HEK293 (cell line): Measurements from ENCODE around the gene SCAMP2.

ENCODE experiments used
- CTCF ChIA-PET: fragments of 350-600 bp; formaldehyde crosslinking; extraction: SDS; loops from one replicate; lab custom pipeline; 2021; ENCODE audit warnings: antibody characterized with exemption; lab: Yijun Ruan, JAX
- POLR2A ChIA-PET: fragments of 300-600 bp; formaldehyde crosslinking; extraction: SDS; loops from one replicate; lab custom pipeline; 2020; ENCODE audit warnings: antibody characterized with exemption, inconsistent platforms; lab: Yijun Ruan, JAX
- H3K27ac ChIP-seq: fragments of 200-500 bp; sonication (Bioruptor generic); 2 replicates; pipeline ENCODE4 v1.5.1; 2014; ENCODE audit warnings: low read depth, low read length, control low read depth, inconsistent platforms; ENCODE audit errors: extremely low read depth
- H3K36me3 ChIP-seq, 2 experiments: fragments of 200-500 bp in 1 of 2; sonication (Bioruptor generic) in 1 of 2; 1 replicate in 1 of 2; 2 replicates in 1 of 2; pipeline ENCODE4 v1.5.1; 2014 to 2017; ENCODE audit warnings: inconsistent platforms in 2 of 2, low read length in 2 of 2; ENCODE audit not compliant: control insufficient read depth in 2 of 2, insufficient read depth in 1 of 2
- H3K4me1 ChIP-seq: fragments of 200-500 bp; sonication (Bioruptor generic); 2 replicates; pipeline ENCODE4 v1.5.1; 2014; ENCODE audit warnings: mild to moderate bottlenecking, low read length, inconsistent platforms; ENCODE audit not compliant: control insufficient read depth, insufficient read depth
- H3K4me3 ChIP-seq: 2 replicates; pipeline ENCODE4 v1.5.1; 2011; ENCODE audit warnings: low read depth, mild to moderate bottlenecking, control low read depth, low read length, moderate library complexity
- H3K9me3 ChIP-seq: fragments of 200-500 bp; sonication (Bioruptor generic); 2 replicates; pipeline ENCODE4 v1.5.1; 2014; ENCODE audit warnings: low read depth, low read length, inconsistent platforms; ENCODE audit not compliant: control insufficient read depth, insufficient read depth
- GLI4 ChIP-seq: fragments of 450-650 bp; formaldehyde crosslinking; IDR thresholded peaks from 2 replicates; pipeline ENCODE4 v1.5.1; 2016; ENCODE audit warnings: missing biosample characterization, missing genetic modification characterization
- GLIS1 ChIP-seq: fragments of 450-650 bp; formaldehyde crosslinking; IDR thresholded peaks from 2 replicates; pipeline ENCODE4 v1.5.1; 2016; ENCODE audit warnings: missing biosample characterization, missing genetic modification characterization
- GLIS2 ChIP-seq: fragments of 450-650 bp; formaldehyde crosslinking; IDR thresholded peaks from 2 replicates; pipeline ENCODE4 v1.5.1; 2016; ENCODE audit warnings: missing biosample characterization, missing genetic modification characterization
- KLF1 ChIP-seq: fragments of 450-650 bp; formaldehyde crosslinking; IDR thresholded peaks from 2 replicates; pipeline ENCODE4 v1.5.1; 2016; ENCODE audit warnings: missing biosample characterization, missing genetic modification characterization
- KLF9 ChIP-seq: fragments of 450-650 bp; formaldehyde crosslinking; IDR thresholded peaks from 2 replicates; pipeline ENCODE4 v1.5.1; 2016; ENCODE audit warnings: missing biosample characterization, missing genetic modification characterization, low read depth
- SP2 ChIP-seq: fragments of 450-650 bp; formaldehyde crosslinking; IDR thresholded peaks from 2 replicates; pipeline ENCODE4 v1.5.1; 2016; ENCODE audit warnings: missing biosample characterization, missing genetic modification characterization
- TRIM28 ChIP-seq: IDR thresholded peaks from 2 replicates; pipeline ENCODE4 v1.6.1; 2011; ENCODE audit warnings: low read length, control low read depth, borderline replicate concordance
- ZBTB1 ChIP-seq: fragments of 450-650 bp; formaldehyde crosslinking; IDR thresholded peaks from 2 replicates; pipeline ENCODE4 v1.5.1; 2016; ENCODE audit warnings: missing biosample characterization, missing genetic modification characterization
- ZBTB11 ChIP-seq: fragments of 450-650 bp; formaldehyde crosslinking; conservative IDR thresholded peaks from 2 replicates; pipeline ENCODE4 v1.5.1; 2016; ENCODE audit warnings: low read depth, missing biosample characterization, missing genetic modification characterization
- ZBTB48 ChIP-seq: fragments of 450-650 bp; formaldehyde crosslinking; IDR thresholded peaks from 2 replicates; pipeline ENCODE4 v1.5.1; 2016; ENCODE audit warnings: missing biosample characterization, missing genetic modification characterization
- ZBTB8A ChIP-seq: fragments of 450-650 bp; formaldehyde crosslinking; IDR thresholded peaks from 2 replicates; pipeline ENCODE4 v1.5.1; 2016; ENCODE audit warnings: missing biosample characterization, missing genetic modification characterization
- ZFHX2 ChIP-seq: fragments of 450-650 bp; formaldehyde crosslinking; conservative IDR thresholded peaks from 2 replicates; pipeline ENCODE4 v1.5.1; 2016; ENCODE audit warnings: missing biosample characterization, missing genetic modification characterization
- ZIC2 ChIP-seq: fragments of 450-650 bp; formaldehyde crosslinking; IDR thresholded peaks from 2 replicates; pipeline ENCODE4 v1.5.1; 2016; ENCODE audit warnings: missing biosample characterization, missing genetic modification characterization
- ZNF112 ChIP-seq: fragments of 450-650 bp; formaldehyde crosslinking; IDR thresholded peaks from 2 replicates; pipeline ENCODE4 v1.5.0; 2017; ENCODE audit warnings: missing biosample characterization, missing genetic modification characterization
- ZNF202 ChIP-seq: fragments of 450-650 bp; formaldehyde crosslinking; IDR thresholded peaks from 2 replicates; pipeline ENCODE4 v1.5.1; 2016; ENCODE audit warnings: missing biosample characterization, missing genetic modification characterization, borderline replicate concordance
- ZNF23 ChIP-seq: fragments of 450-650 bp; formaldehyde crosslinking; IDR thresholded peaks from 2 replicates; pipeline ENCODE4 v1.5.1; 2016; ENCODE audit warnings: missing biosample characterization, missing genetic modification characterization, borderline replicate concordance
- ZNF416 ChIP-seq: fragments of 450-650 bp; formaldehyde crosslinking; IDR thresholded peaks from 2 replicates; pipeline ENCODE4 v1.5.1; 2016; ENCODE audit warnings: missing biosample characterization, missing genetic modification characterization
- ZNF549 ChIP-seq: fragments of 450-650 bp; IDR thresholded peaks from 2 replicates; pipeline ENCODE4 v1.5.1; 2018; ENCODE audit warnings: missing biosample characterization, missing genetic modification characterization, mild to moderate bottlenecking, inconsistent platforms, moderate library complexity
- ZNF555 ChIP-seq: fragments of 450-650 bp; formaldehyde crosslinking; conservative IDR thresholded peaks from 2 replicates; pipeline ENCODE4 v1.5.1; 2017; ENCODE audit warnings: missing biosample characterization, mild to moderate bottlenecking, missing genetic modification characterization, inconsistent platforms
- ZNF561 ChIP-seq: fragments of 450-650 bp; IDR thresholded peaks from 2 replicates; pipeline ENCODE4 v1.5.1; 2018; ENCODE audit warnings: missing biosample characterization, missing genetic modification characterization, borderline replicate concordance
- ZNF600 ChIP-seq: fragments of 450-650 bp; formaldehyde crosslinking; IDR thresholded peaks from 2 replicates; pipeline ENCODE4 v1.5.1; 2016; ENCODE audit warnings: missing biosample characterization, missing genetic modification characterization
- ZNF626 ChIP-seq: fragments of 450-650 bp; sonication (Bioruptor Pico); formaldehyde crosslinking; IDR thresholded peaks from 2 replicates; pipeline ENCODE4 v1.5.1; 2018; ENCODE audit warnings: missing biosample characterization, missing genetic modification characterization, inconsistent platforms
- ZNF692 ChIP-seq: fragments of 450-650 bp; formaldehyde crosslinking; IDR thresholded peaks from 2 replicates; pipeline ENCODE4 v1.5.1; 2016; ENCODE audit warnings: missing biosample characterization, missing genetic modification characterization
- ZSCAN5A ChIP-seq: fragments of 450-650 bp; formaldehyde crosslinking; IDR thresholded peaks from 2 replicates; pipeline ENCODE4 v1.5.1; 2016; ENCODE audit warnings: missing biosample characterization, missing genetic modification characterization

SCAMP2 gene

GRCh38 chr15:74843891-74844299, 29.3 kb downstream of the SCAMP2 start:
- peaks cover 10 to 55% of the 10 kb centered on the region in 2 experiments for H3K36me3 ChIP-seq
- peak overlapping the region; percentile 86 for H3K27ac ChIP-seq
- peak; percentile 36; the same call in 1 of the 2 replicates for TF ChIP-seq GLIS1 (tag by site-specific recombination)
- 0 out of 2 replicates have a peak, but pooled peaks have one; percentile 6 for TF ChIP-seq SP2 (tag by site-specific recombination)
- no peak for TF ChIP-seq ZNF112 (tag by site-specific recombination)
- TF ChIP-seq ZNF555 (tag by site-specific recombination): no peak
- TF ChIP-seq ZFHX2 (tag by site-specific recombination): no peak
- no peak for TF ChIP-seq ZBTB8A
- TF ChIP-seq ZNF561 (tag by site-specific recombination): no peak
- TF ChIP-seq ZNF692 (tag by site-specific recombination): no peak
- TF ChIP-seq ZNF416 (tag by site-specific recombination): no peak
- peak; percentile 70 for TF ChIP-seq KLF1 (tag by site-specific recombination)
- no peak for TF ChIP-seq GLI4 (tag by site-specific recombination)
- TF ChIP-seq ZIC2 (tag by site-specific recombination): 0 out of 2 replicates have a peak, but pooled peaks have one; percentile 10
- no peak for TF ChIP-seq ZSCAN5A
- TF ChIP-seq ZNF626 (tag by site-specific recombination): no peak
- no peak for TF ChIP-seq ZBTB11
- no peak for TF ChIP-seq TRIM28
- peak; percentile 64 for TF ChIP-seq ZNF600 (tag by site-specific recombination)
- no peak; the same call in 1 of the 2 replicates for TF ChIP-seq GLIS2 (tag by site-specific recombination)
- no peak for TF ChIP-seq ZBTB1 (tag by site-specific recombination)
- TF ChIP-seq ZBTB48 (tag by site-specific recombination): peak; percentile 32; the same call in 1 of the 2 replicates
- no peak for TF ChIP-seq ZNF549 (tag by site-specific recombination)
- TF ChIP-seq KLF9 (tag by site-specific recombination): 0 out of 2 replicates have a peak, but pooled peaks have one; percentile 16
- no peak for TF ChIP-seq ZNF23 (tag by site-specific recombination)
- TF ChIP-seq ZNF202: no peak
- ChIA-PET CTCF (interaction anchor here (0.6 to 4.5 kb wide), 9 partner anchors 8 to 204 kb away, joined by 3 to 29 read pairs (median 4); no protein-coding TSS in a partner anchor), POLR2A (interaction anchor here (0.5 to 2.3 kb wide), 4 partner anchors 9 to 1472 kb away, joined by 3 to 12 read pairs (median 7); partner anchors contain the start of gene FAM219B)
- H3K9me3 ChIP-seq: no peaks in the 10 kb centered on the region
- peaks cover 10% of the 10 kb centered on the region for H3K4me1 ChIP-seq
- H3K4me3 ChIP-seq: no peak overlapping the region
